ENCODE results near the gene SH3PXD2A.

The SH3PXD2A gene

GRCh38 chr10:103649654-103650423 is 205.5 kb downstream of the SH3PXD2A start:
- Histone ChIP-seq H3K4me3 (ENCODE audit: low read length) (peak overlapping the region; percentile 17), H3K27me3 (replicated peaks; ENCODE audit: control insufficient read depth, insufficient read depth, low read length) (no peaks in the 10 kb centered on the region), H3K36me3 (ENCODE audit: control insufficient read depth, insufficient read depth, low read length, severe bottlenecking) (peaks cover 51% of the 10 kb centered on the region), H3K9ac (ENCODE audit: low read length) (peak overlapping the region; percentile 58), H3K9me3 (ENCODE audit: control insufficient read depth, low read length) (no peaks in the 10 kb centered on the region), H3K4me1 (ENCODE audit: control insufficient read depth, insufficient read depth, low read length) (peaks cover 98% of the 10 kb centered on the region)
- DNase-seq (ENCODE audit: low read depth): no peak

- no peaks in the 10 kb centered on the region for H3K27me3 ChIP-seq (replicated peaks; ENCODE audit: control insufficient read depth, insufficient read depth, low read length)
- H3K9me3 ChIP-seq (ENCODE audit: control insufficient read depth, low read length): no peaks in the 10 kb centered on the region
- peak; percentile 55 for DNase-seq (ENCODE audit: low read depth)
- H3K4me3 ChIP-seq (ENCODE audit: low read length): peak overlapping the region; percentile 46
- peak overlapping the region; percentile 75 for H3K9ac ChIP-seq (ENCODE audit: low read length)
- peaks cover 44% of the 10 kb centered on the region for H3K36me3 ChIP-seq (ENCODE audit: control insufficient read depth, insufficient read depth, low read length, severe bottlenecking)
- H3K4me1 ChIP-seq (ENCODE audit: control insufficient read depth, insufficient read depth, low read length): peaks cover 96% of the 10 kb centered on the region
Observed at GRCh38 chr10:103648636-103649532, 206.5 kb downstream of the SH3PXD2A start.

DNA sequence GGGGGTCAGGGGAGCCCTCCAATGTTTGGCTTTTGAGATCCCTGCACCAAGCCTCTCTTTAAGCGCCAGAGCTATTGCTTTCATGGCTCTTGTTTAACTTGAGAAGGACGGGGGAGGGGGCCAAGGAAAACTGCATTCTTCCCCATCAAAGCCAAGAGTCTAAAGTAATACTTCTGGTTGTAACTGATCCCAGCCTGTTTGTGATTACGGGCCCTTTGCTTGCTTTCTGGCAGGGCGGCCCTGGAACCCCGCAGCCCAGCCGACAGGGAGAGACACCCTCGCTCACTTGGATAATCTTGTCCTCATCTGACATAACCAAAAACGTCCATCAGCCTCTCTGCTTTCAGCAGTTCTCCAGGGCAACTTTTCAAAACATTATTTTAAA is 207.1 kb downstream of the SH3PXD2A start:
- H3K4me3 ChIP-seq (ENCODE audit: low read length): peak overlapping the region; percentile 33
- H3K4me1 ChIP-seq (ENCODE audit: control insufficient read depth, insufficient read depth, low read length): peaks cover 92% of the 10 kb centered on the region
- H3K36me3 ChIP-seq (ENCODE audit: control insufficient read depth, insufficient read depth, low read length, severe bottlenecking): peaks cover 49% of the 10 kb centered on the region
- no peaks in the 10 kb centered on the region for H3K9me3 ChIP-seq (ENCODE audit: control insufficient read depth, low read length)
- no peaks in the 10 kb centered on the region for H3K27me3 ChIP-seq (replicated peaks; ENCODE audit: control insufficient read depth, insufficient read depth, low read length)
- peak; percentile 36 for DNase-seq (ENCODE audit: low read depth)
- peak overlapping the region; percentile 75 for H3K9ac ChIP-seq (ENCODE audit: low read length)

GRCh38 chr10:103646304-103646703 is 209.1 kb downstream of the SH3PXD2A start:
- peak overlapping the region; percentile 19 for H3K9ac ChIP-seq (ENCODE audit: low read length)
- no peaks in the 10 kb centered on the region for H3K9me3 ChIP-seq (ENCODE audit: control insufficient read depth, low read length)
- peaks cover 64% of the 10 kb centered on the region for H3K36me3 ChIP-seq (ENCODE audit: control insufficient read depth, insufficient read depth, low read length, severe bottlenecking)
- no peaks in the 10 kb centered on the region for H3K27me3 ChIP-seq (replicated peaks; ENCODE audit: control insufficient read depth, insufficient read depth, low read length)
- H3K4me3 ChIP-seq (ENCODE audit: low read length): no peak overlapping the region
- no peak for DNase-seq (ENCODE audit: low read depth)
- H3K4me1 ChIP-seq (ENCODE audit: control insufficient read depth, insufficient read depth, low read length): peaks cover 86% of the 10 kb centered on the region

- no peaks in the 10 kb centered on the region for H3K9me3 ChIP-seq (ENCODE audit: control insufficient read depth, low read length)
- no peaks in the 10 kb centered on the region for H3K27me3 ChIP-seq (replicated peaks; ENCODE audit: control insufficient read depth, insufficient read depth, low read length)
- no peak overlapping the region for H3K4me3 ChIP-seq (ENCODE audit: low read length)
- peak overlapping the region; percentile 13 for H3K9ac ChIP-seq (ENCODE audit: low read length)
- peak; percentile 90 for DNase-seq (ENCODE audit: low read depth)
- H3K4me1 ChIP-seq (ENCODE audit: control insufficient read depth, insufficient read depth, low read length): peaks cover 86% of the 10 kb centered on the region
- peaks cover 64% of the 10 kb centered on the region for H3K36me3 ChIP-seq (ENCODE audit: control insufficient read depth, insufficient read depth, low read length, severe bottlenecking)
Observed at GRCh38 chr10:103645141-103646054, 210.0 kb downstream of the SH3PXD2A start.

- Histone ChIP-seq H3K36me3 (ENCODE audit: control insufficient read depth, insufficient read depth, low read length, severe bottlenecking) (peaks cover 74% of the 10 kb centered on the region), H3K27me3 (replicated peaks; ENCODE audit: control insufficient read depth, insufficient read depth, low read length) (no peaks in the 10 kb centered on the region), H3K9ac (ENCODE audit: low read length) (no peak overlapping the region), H3K9me3 (ENCODE audit: control insufficient read depth, low read length) (no peaks in the 10 kb centered on the region), H3K4me1 (ENCODE audit: control insufficient read depth, insufficient read depth, low read length) (peaks cover 79% of the 10 kb centered on the region), H3K4me3 (ENCODE audit: low read length) (no peak overlapping the region)
- no peak for DNase-seq (ENCODE audit: low read depth)
Observed at GRCh38 chr10:103643381-103643780, 212.0 kb downstream of the SH3PXD2A start.

GRCh38 chr10:103641326-103641725 is 214.1 kb downstream of the SH3PXD2A start:
- no peak for DNase-seq (ENCODE audit: low read depth)
- H3K9me3 ChIP-seq (ENCODE audit: control insufficient read depth, low read length): no peaks in the 10 kb centered on the region
- H3K27me3 ChIP-seq (replicated peaks; ENCODE audit: control insufficient read depth, insufficient read depth, low read length): no peaks in the 10 kb centered on the region
- peaks cover 70% of the 10 kb centered on the region for H3K36me3 ChIP-seq (ENCODE audit: control insufficient read depth, insufficient read depth, low read length, severe bottlenecking)
- H3K4me1 ChIP-seq (ENCODE audit: control insufficient read depth, insufficient read depth, low read length): peaks cover 79% of the 10 kb centered on the region
- no peak overlapping the region for H3K4me3 ChIP-seq (ENCODE audit: low read length)
- peak overlapping the region; percentile 16 for H3K9ac ChIP-seq (ENCODE audit: low read length)

- Histone ChIP-seq H3K36me3 (ENCODE audit: control insufficient read depth, insufficient read depth, low read length, severe bottlenecking) (peaks cover 63% of the 10 kb centered on the region), H3K27me3 (replicated peaks; ENCODE audit: control insufficient read depth, insufficient read depth, low read length) (no peaks in the 10 kb centered on the region), H3K4me1 (ENCODE audit: control insufficient read depth, insufficient read depth, low read length) (peaks cover 76% of the 10 kb centered on the region), H3K4me3 (ENCODE audit: low read length) (no peak overlapping the region), H3K9me3 (ENCODE audit: control insufficient read depth, low read length) (no peaks in the 10 kb centered on the region), H3K9ac (ENCODE audit: low read length) (no peak overlapping the region)
- no peak for DNase-seq (ENCODE audit: low read depth)
Observed at GRCh38 chr10:103640436-103641181, 214.8 kb downstream of the SH3PXD2A start.

DNA sequence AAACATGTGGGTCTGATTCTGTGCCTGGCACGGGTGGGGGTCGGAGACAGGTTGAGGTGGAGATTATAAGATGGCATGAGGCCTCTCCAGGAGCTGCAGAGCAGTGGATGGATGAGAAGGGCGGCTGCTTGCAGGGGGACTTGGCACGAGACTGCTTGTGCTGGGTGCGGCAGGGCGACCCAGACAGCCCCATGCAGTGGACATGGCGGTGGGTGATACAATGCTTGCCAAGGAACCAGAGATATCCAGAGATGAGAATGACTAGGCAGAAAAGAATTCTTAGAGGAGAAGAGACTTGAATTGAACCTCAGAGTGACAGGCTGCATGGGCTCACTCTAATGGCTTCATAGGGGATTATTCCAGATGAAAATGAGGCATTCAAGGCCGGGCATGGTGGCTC is 216.4 kb downstream of the SH3PXD2A start:
- H3K27me3 ChIP-seq (replicated peaks; ENCODE audit: control insufficient read depth, insufficient read depth, low read length): no peaks in the 10 kb centered on the region
- H3K9ac ChIP-seq (ENCODE audit: low read length): no peak overlapping the region
- H3K4me1 ChIP-seq (ENCODE audit: control insufficient read depth, insufficient read depth, low read length): peaks cover 67% of the 10 kb centered on the region
- DNase-seq (ENCODE audit: low read depth): no peak
- no peak overlapping the region for H3K4me3 ChIP-seq (ENCODE audit: low read length)
- H3K9me3 ChIP-seq (ENCODE audit: control insufficient read depth, low read length): no peaks in the 10 kb centered on the region
- H3K36me3 ChIP-seq (ENCODE audit: control insufficient read depth, insufficient read depth, low read length, severe bottlenecking): peaks cover 74% of the 10 kb centered on the region

DNA sequence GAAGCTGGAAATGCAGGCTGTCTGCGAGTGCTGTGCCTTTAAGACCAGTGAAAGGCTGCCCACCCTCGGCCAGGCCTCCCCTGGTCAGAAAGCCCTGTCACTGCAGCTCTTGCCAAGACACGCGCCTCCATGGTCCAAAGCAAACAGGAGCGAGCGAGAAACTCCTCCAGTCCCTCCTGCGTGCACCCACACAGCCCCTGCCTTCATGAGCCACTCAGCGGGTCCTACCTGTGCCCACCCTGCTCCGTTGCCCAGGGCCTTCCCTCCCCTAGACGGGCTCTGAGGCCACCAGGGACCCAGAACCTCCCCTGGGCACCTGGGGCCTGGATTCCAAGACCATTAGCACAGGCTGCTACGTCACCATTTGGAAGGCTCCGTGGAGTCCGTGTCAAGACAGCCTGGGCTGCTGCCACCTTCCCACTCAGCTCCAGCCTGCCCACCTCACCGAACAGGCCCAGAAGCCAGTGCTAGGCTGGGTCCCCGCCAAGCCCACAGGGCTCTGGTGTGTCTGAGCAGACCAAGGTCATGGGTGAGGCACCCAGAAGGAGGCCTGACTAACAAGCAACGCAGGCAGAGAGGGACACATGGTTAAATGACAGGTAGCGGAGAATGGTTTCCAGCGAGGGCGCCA is 217.3 kb downstream of the SH3PXD2A start:
- H3K9ac ChIP-seq (ENCODE audit: low read length): peak overlapping the region; percentile 57
- peak overlapping the region; percentile 10 for H3K4me3 ChIP-seq (ENCODE audit: low read length)
- H3K36me3 ChIP-seq (ENCODE audit: control insufficient read depth, insufficient read depth, low read length, severe bottlenecking): peaks cover 70% of the 10 kb centered on the region
- DNase-seq (ENCODE audit: low read depth): peak; percentile 64
- H3K4me1 ChIP-seq (ENCODE audit: control insufficient read depth, insufficient read depth, low read length): peaks cover 62% of the 10 kb centered on the region
- no peaks in the 10 kb centered on the region for H3K27me3 ChIP-seq (replicated peaks; ENCODE audit: control insufficient read depth, insufficient read depth, low read length)
- H3K9me3 ChIP-seq (ENCODE audit: control insufficient read depth, low read length): no peaks in the 10 kb centered on the region
